ENCODE results near the gene OVCH2. TPM values are rescaled to one million over a fixed set of nuclear protein-coding genes. Genes with fewer than 3 reads are reported as not detected.

The OVCH2 gene
- total RNA-seq, result not detected in 2 replicates

GRCh38 chr11:7706377-7706776 is at the start of gene OVCH2:
Gene OVCH2, minus strand, starts transcription at chr11:7706477. Its CDS starts 83 bp downstream, at chr11:7706394.

GRCh38 chr11:7672960-7673723 is 33.1 kb downstream of the OVCH2 start, which contains the start of gene CYB5R2:
Gene CYB5R2, minus strand, starts transcription at chr11:7673500. Its CDS starts 675 bp downstream, at chr11:7672825.

Other genes with a start within 250 kb of the OVCH2 start
- 0.09 TPM in 1 of 2 replicates, not detected in the other for gene OLFML1, start 221.0 kb downstream of the OVCH2 start, total RNA-seq
- gene PPFIBP2, start 192.5 kb downstream of the OVCH2 start, total RNA-seq, result 2.9 and 3.8 TPM in 2 replicates
- 0.90 and 1.0 TPM in 2 replicates for gene CYB5R2, start 33.0 kb downstream of the OVCH2 start, total RNA-seq
- 0.09 TPM in 1 of 2 replicates, not detected in the other for gene OR5P2, start 90.5 kb upstream of the OVCH2 start, total RNA-seq
- gene OR5P3, start 124.4 kb upstream of the OVCH2 start, total RNA-seq, result not detected in 2 replicates
- gene OR10A6, start 224.8 kb upstream of the OVCH2 start, total RNA-seq, result not detected in 2 replicates
- gene OR10A3, start 235.2 kb upstream of the OVCH2 start, total RNA-seq, result 0.09 TPM in 1 of 2 replicates, not detected in the other

Data from endothelial cell of coronary artery (primary cell).